GM04504 (cell line): Measurements from ENCODE around the gene COQ9.
"Not testable (repeated sequence)": the region's sequence is repeated elsewhere in the genome, so short reads cannot be mapped to it uniquely, and the experiment has no call there.

Experiments used
- DNase-seq: peaks from one replicate; pipeline ENCODE4 v3.0.0-alpha.2; 2012; ENCODE audit warnings: low read depth

Gene COQ9

GRCh38 chr16:57447186-57447962 is at the start of gene COQ9, which contains the start of gene CIAPIN1:
Gene COQ9, plus strand, starts transcription at chr16:57447479. Its CDS starts 27 bp downstream, at chr16:57447506.
Gene CIAPIN1, minus strand, starts transcription at chr16:57447385. Its CDS starts 6,457 bp downstream, at chr16:57440928.
- peak; percentile 87 for DNase-seq

- DNase-seq, result not testable (repeated sequence)
Observed at GRCh38 chr16:57397493-57397892, 49.8 kb upstream of the COQ9 start.

- DNase-seq, result no peak
Observed at GRCh38 chr16:57401943-57402640, 45.2 kb upstream of the COQ9 start.

- no peak for DNase-seq
Observed at GRCh38 chr16:57403965-57404817, 43.1 kb upstream of the COQ9 start, which contains the start of gene CCL17. Gene CCL17, plus strand, starts transcription at chr16:57404767. Its CDS starts 9,166 bp downstream, at chr16:57413933.

GRCh38 chr16:57405097-57405496 is 42.2 kb upstream of the COQ9 start:
- DNase-seq, result no peak

- DNase-seq, result no peak
Observed at GRCh38 chr16:57406881-57407280, 40.4 kb upstream of the COQ9 start.

- no peak for DNase-seq
Observed at GRCh38 chr16:57407521-57408353, 39.5 kb upstream of the COQ9 start.

- DNase-seq, result no peak
Observed at GRCh38 chr16:57409065-57409464, 38.2 kb upstream of the COQ9 start.

GRCh38 chr16:57409870-57410587 is 37.2 kb upstream of the COQ9 start:
- no peak for DNase-seq

- no peak for DNase-seq
Observed at GRCh38 chr16:57411362-57411976, 35.8 kb upstream of the COQ9 start.

GRCh38 chr16:57412584-57412983 is 34.7 kb upstream of the COQ9 start:
- no peak for DNase-seq

GRCh38 chr16:57413301-57413730 is 34.0 kb upstream of the COQ9 start:
- no peak for DNase-seq

- no peak for DNase-seq
Observed at GRCh38 chr16:57413733-57414132, 33.5 kb upstream of the COQ9 start.

GRCh38 chr16:57416084-57416483 is 31.2 kb upstream of the COQ9 start:
- no peak for DNase-seq

- DNase-seq, result no peak
Observed at GRCh38 chr16:57419506-57419905, 27.8 kb upstream of the COQ9 start.

GRCh38 chr16:57422026-57422944 is 25.0 kb upstream of the COQ9 start:
- DNase-seq, result peak; percentile 17

- no peak for DNase-seq
Observed at GRCh38 chr16:57423152-57423551, 24.1 kb upstream of the COQ9 start.

- no peak for DNase-seq
Observed at GRCh38 chr16:57424583-57424982, 22.7 kb upstream of the COQ9 start.

GRCh38 chr16:57426356-57426755 is 20.9 kb upstream of the COQ9 start:
- DNase-seq, result no peak
